GM23248 (cell line): ENCODE measurements around the gene INO80. TPM values are rescaled to one million over a fixed set of nuclear protein-coding genes. Genes with fewer than 3 reads are reported as not detected.

Source experiments
- DNase-seq: peaks from one replicate; pipeline ENCODE4 v3.0.0-alpha.2; 2015
- H2AFZ ChIP-seq: fragments of 200-600 bp; sonication (generic); 2 replicates; pipeline ENCODE4 v1.6.1; 2016; ENCODE audit warnings: antibody characterized with exemption
- H3F3A ChIP-seq: fragments of 200-600 bp; sonication (generic); 2 replicates; pipeline ENCODE4 v1.6.1; 2016; ENCODE audit warnings: mild to moderate bottlenecking, antibody characterized with exemption, mixed run types; ENCODE audit not compliant: insufficient read depth
- H3K27ac ChIP-seq: fragments of 200-600 bp; sonication (generic); 2 replicates; pipeline ENCODE4 v1.5.1; 2016; ENCODE audit warnings: mild to moderate bottlenecking
- H3K27me3 ChIP-seq: fragments of 200-600 bp; sonication (generic); replicated peaks from 2 replicates; pipeline ENCODE4 v1.6.1; 2016; ENCODE audit warnings: mild to moderate bottlenecking; ENCODE audit not compliant: insufficient read depth
- H3K36me3 ChIP-seq: fragments of 200-600 bp; sonication (generic); 2 replicates; pipeline ENCODE4 v1.6.1; 2016; ENCODE audit warnings: low read depth, mild to moderate bottlenecking
- H3K4me1 ChIP-seq: fragments of 200-600 bp; sonication (generic); 2 replicates; pipeline ENCODE4 v1.6.1; 2016; ENCODE audit warnings: mild to moderate bottlenecking; ENCODE audit not compliant: insufficient read depth
- H3K4me2 ChIP-seq: fragments of 200-600 bp; sonication (generic); one replicate; pipeline ENCODE4 v1.6.1; 2016; ENCODE audit warnings: mild to moderate bottlenecking; ENCODE audit not compliant: unreplicated experiment
- H3K4me3 ChIP-seq: fragments of 200-600 bp; sonication (generic); 2 replicates; pipeline ENCODE4 v1.5.1; 2016; ENCODE audit warnings: mild to moderate bottlenecking
- H3K79me2 ChIP-seq: fragments of 200-600 bp; sonication (generic); 2 replicates; pipeline ENCODE4 v1.6.1; 2016; ENCODE audit warnings: mild to moderate bottlenecking; ENCODE audit not compliant: insufficient read depth
- H3K9ac ChIP-seq: fragments of 200-600 bp; sonication (generic); 2 replicates; pipeline ENCODE4 v1.6.1; 2016; ENCODE audit warnings: mild to moderate bottlenecking
- H3K9me2 ChIP-seq: fragments of 200-600 bp; sonication (generic); 2 replicates; pipeline ENCODE4 v1.6.1; 2016; ENCODE audit warnings: mixed run types, mild to moderate bottlenecking, moderate library complexity; ENCODE audit not compliant: insufficient read depth
- H3K9me3 ChIP-seq: fragments of 200-600 bp; sonication (generic); one replicate; pipeline ENCODE4 v1.6.1; 2017; ENCODE audit warnings: low read depth
- H4K20me1 ChIP-seq: fragments of 200-600 bp; sonication (generic); 2 replicates; pipeline ENCODE4 v1.6.0; 2016; ENCODE audit not compliant: insufficient read depth
- EZH2 ChIP-seq: fragments of 200-600 bp; sonication (generic); IDR thresholded peaks from 2 replicates; pipeline ENCODE4 v1.6.1; 2018; ENCODE audit warnings: antibody characterized with exemption, mild to moderate bottlenecking; ENCODE audit not compliant: insufficient read depth, poor library complexity, severe bottlenecking
- EZH2phosphoT487 ChIP-seq: fragments of 200-600 bp; sonication (generic); IDR thresholded peaks from 2 replicates; pipeline ENCODE4 v1.6.1; 2018; ENCODE audit warnings: antibody characterized with exemption, moderate library complexity, mild to moderate bottlenecking, low read depth; ENCODE audit not compliant: insufficient read depth
- WGBS, 2 experiments: methylation state at CpG; one replicate each; pipeline ENCODE4 v1.1.6; 2015 to 2017; ENCODE audit warnings: low lambda C conversion rate in 2 of 2, low coverage in 1 of 2; ENCODE audit errors: missing lambda C conversion rate in 2 of 2; 5-methylcytosine and 5-hydroxymethylcytosine counted together
- in situ Hi-C: fragments of 300-500 bp; cut with MboI; formaldehyde crosslinking; loops from 2 replicates; pipeline ENCODE4 v1.15.0; 2020
- polyA plus RNA-seq: library from polyadenylated mRNA; unstranded; fragments of >200 nt; fragmentation: Nextera tagmentation; extraction: Ambion mirVana; gene quantifications from 2 replicates; pipeline ENCODE4 v1.2.1, GENCODE V29; 2016
- total RNA-seq: library from RNA; depleted of rRNA; stranded (reverse); fragments of >200 nt; shearing (Covaris generic); gene quantifications from 2 replicates; pipeline ENCODE4 v1.2.3, GENCODE V29; 2014

INO80 gene
- total and polyA plus RNA-seq, 2 experiments from 2014 or later: 5.3 to 25.9 TPM

DNA sequence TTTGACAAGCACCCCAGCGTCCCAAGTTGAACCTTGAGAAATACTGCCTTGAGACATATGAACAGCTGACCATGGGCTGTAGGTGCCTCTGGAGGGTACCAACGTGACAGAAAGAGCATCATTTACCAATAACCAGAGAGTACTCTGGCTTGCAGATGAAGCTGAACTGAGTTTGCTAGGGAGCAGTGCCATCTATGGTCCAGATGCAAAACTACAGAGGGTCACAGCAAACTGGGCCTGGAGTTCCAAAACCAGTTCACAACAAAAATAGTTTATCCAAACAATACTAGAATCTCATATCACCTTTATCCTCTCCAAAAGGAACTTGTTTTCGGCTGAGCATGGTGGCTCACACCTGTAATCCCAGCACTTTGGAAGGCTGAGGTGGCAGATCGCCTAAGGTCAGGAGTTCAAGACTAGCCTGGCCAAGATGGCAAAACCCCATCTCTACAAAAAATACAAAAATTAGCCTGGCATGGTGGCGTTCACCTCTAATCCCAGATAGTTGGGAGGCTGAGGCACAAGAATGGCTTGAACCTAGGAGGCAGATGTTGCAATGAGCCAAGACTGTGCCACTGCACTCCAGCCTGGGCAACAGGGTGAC, 93.5 kb downstream of the INO80 start:
- in situ Hi-C loops: loop anchor here (10.0 kb wide), 1 partner anchor 118 kb away; no protein-coding TSS in a partner anchor
- Histone ChIP-seq H3K27ac (no peak overlapping the region), H3K79me2 (0 out of 2 replicates have a peak, but pooled peaks cover 4% of the 10 kb centered on the region), H3K4me1 (peaks cover 20% of the 10 kb centered on the region), H3F3A (peaks cover 19% of the 10 kb centered on the region; the same call in 1 of the 2 replicates), H3K27me3 (no peaks in the 10 kb centered on the region), H3K9me2 (no peaks in the 10 kb centered on the region), H3K9ac (no peak overlapping the region), H2AFZ (no peak overlapping the region), H3K4me3 (no peak overlapping the region), H3K4me2 (no peak overlapping the region), H3K36me3 (peaks cover 15% of the 10 kb centered on the region), H3K9me3 (no peaks in the 10 kb centered on the region), H4K20me1 (no peaks in the 10 kb centered on the region)
- 48 to 49% methylated on average over 5 of the region's 5 CpGs for WGBS, 2 experiments
- peak; percentile 78 for DNase-seq
- TF ChIP-seq EZH2phosphoT487: no peak
- no peak for TF ChIP-seq EZH2

DNA sequence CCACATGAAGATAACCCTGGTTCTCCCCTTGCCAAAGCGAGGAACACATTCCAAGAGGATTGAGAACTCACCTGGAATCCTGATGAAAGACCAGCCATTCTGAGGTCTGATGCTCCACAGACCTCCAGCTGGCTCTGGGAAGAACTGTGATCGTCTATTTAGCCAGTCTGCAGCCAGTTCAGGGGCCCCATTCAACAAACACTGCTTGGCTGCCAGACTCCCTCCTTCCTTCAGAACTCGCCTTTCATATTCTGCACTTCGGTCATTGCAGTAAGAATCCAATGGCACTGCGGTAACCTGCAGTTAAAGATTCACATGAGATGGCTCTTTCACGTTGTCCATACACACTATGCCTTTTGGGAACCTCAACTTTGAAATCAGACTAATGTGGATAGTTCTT, 95.3 kb downstream of the INO80 start:
- no peak overlapping the region for H3K27ac ChIP-seq
- H3K4me1 ChIP-seq: peaks cover 20% of the 10 kb centered on the region
- no peak for DNase-seq
- no peak overlapping the region for H3K4me2 ChIP-seq
- no peaks in the 10 kb centered on the region for H3K27me3 ChIP-seq
- H4K20me1 ChIP-seq: no peaks in the 10 kb centered on the region
- WGBS, 2 experiments: 94 to 98% methylated on average over 6 of the region's 6 CpGs
- no peak for TF ChIP-seq EZH2
- no peak for TF ChIP-seq EZH2phosphoT487
- peaks cover 7% of the 10 kb centered on the region; the same call in 1 of the 2 replicates for H3K36me3 ChIP-seq
- H3F3A ChIP-seq: peaks cover 19% of the 10 kb centered on the region; the same call in 1 of the 2 replicates
- no peaks in the 10 kb centered on the region for H3K9me3 ChIP-seq
- H3K9ac ChIP-seq: no peak overlapping the region
- H3K9me2 ChIP-seq: no peaks in the 10 kb centered on the region
- no peak overlapping the region for H3K4me3 ChIP-seq
- H2AFZ ChIP-seq: no peak overlapping the region
- in situ Hi-C loops: loop anchor here (10.0 kb wide), 1 partner anchor 116 kb away; no protein-coding TSS in a partner anchor
- 0 out of 2 replicates have a peak, but pooled peaks cover 11% of the 10 kb centered on the region for H3K79me2 ChIP-seq

DNA sequence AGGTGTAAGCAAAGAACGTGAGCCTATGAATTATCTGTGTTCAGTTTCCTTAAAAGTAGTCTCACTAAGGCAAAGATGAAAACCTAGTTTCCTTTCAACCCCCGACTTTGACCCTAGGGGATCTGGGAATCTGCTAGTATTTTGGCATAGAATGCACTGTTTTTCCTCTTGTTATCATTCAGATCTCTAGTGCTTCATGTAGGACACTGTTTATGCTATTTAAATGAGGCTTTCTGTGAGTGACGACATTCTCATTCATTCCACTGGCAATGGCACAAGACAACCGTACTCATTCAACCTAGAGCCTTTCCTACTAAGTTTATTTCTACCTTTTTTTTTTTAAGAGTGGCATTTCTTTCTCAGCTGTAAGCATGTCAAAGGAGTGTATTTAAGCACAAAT, 95.8 kb downstream of the INO80 start:
- H4K20me1 ChIP-seq: no peaks in the 10 kb centered on the region
- H3K9me3 ChIP-seq: no peaks in the 10 kb centered on the region
- H2AFZ ChIP-seq: no peak overlapping the region
- 69 to 80% methylated on average over 4 of the region's 4 CpGs for WGBS, 2 experiments
- no peak overlapping the region for H3K27ac ChIP-seq
- no peak overlapping the region for H3K4me3 ChIP-seq
- no peaks in the 10 kb centered on the region for H3K9me2 ChIP-seq
- H3K27me3 ChIP-seq: no peaks in the 10 kb centered on the region
- H3K4me1 ChIP-seq: peaks cover 20% of the 10 kb centered on the region
- TF ChIP-seq EZH2: no peak
- TF ChIP-seq EZH2phosphoT487: no peak
- H3K4me2 ChIP-seq: no peak overlapping the region
- no peak for DNase-seq
- H3K79me2 ChIP-seq: 0 out of 2 replicates have a peak, but pooled peaks cover 11% of the 10 kb centered on the region
- peaks cover 8% of the 10 kb centered on the region; the same call in 1 of the 2 replicates for H3K36me3 ChIP-seq
- no peak overlapping the region for H3K9ac ChIP-seq
- in situ Hi-C loops: loop anchor here (10.0 kb wide), 1 partner anchor 116 kb away; no protein-coding TSS in a partner anchor
- peaks cover 15% of the 10 kb centered on the region; the same call in 1 of the 2 replicates for H3F3A ChIP-seq

DNA sequence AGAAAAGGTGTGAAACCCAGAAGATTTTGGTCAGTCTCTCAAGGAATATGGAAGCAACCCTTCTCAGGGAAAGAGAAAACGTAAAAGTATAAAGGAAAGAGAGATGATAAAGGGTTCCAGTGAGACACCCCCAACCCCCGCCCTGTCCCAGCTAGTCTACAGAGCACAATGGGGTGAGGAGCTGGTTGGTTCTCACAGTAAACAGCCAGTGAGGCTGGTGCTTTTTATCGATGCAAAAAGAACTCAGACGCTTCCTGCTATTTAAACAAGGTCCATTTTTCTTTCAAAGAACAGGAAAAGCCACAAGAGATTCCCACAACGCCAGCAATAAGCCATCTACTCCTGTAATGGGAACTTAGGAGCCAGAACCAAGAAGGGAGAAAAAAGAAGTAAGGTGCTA, 96.9 kb downstream of the INO80 start:
- WGBS, 2 experiments: 69 to 72% methylated on average over 5 of the region's 5 CpGs
- no peak for DNase-seq
- Histone ChIP-seq H3K27me3 (no peaks in the 10 kb centered on the region), H3K9me3 (no peaks in the 10 kb centered on the region), H2AFZ (no peak overlapping the region), H3K27ac (no peak overlapping the region), H4K20me1 (no peaks in the 10 kb centered on the region), H3K9me2 (no peaks in the 10 kb centered on the region), H3F3A (peaks cover 10% of the 10 kb centered on the region; the same call in 1 of the 2 replicates), H3K79me2 (0 out of 2 replicates have a peak, but pooled peaks cover 11% of the 10 kb centered on the region), H3K4me2 (no peak overlapping the region), H3K9ac (no peak overlapping the region), H3K36me3 (peaks cover 19% of the 10 kb centered on the region; the same call in 1 of the 2 replicates), H3K4me3 (no peak overlapping the region), H3K4me1 (peaks cover 9% of the 10 kb centered on the region)
- in situ Hi-C loops: no loop called here
- TF ChIP-seq EZH2 (no peak), EZH2phosphoT487 (no peak)
